Activated CD4-positive, alpha-beta T cell treated with anti-CD3 and anti-CD28 coated beads for 4 hours (primary cell): ENCODE data around the gene DYNLT2.
"Not testable (repeated sequence)": the region's sequence is repeated elsewhere in the genome, so short reads cannot be mapped to it uniquely, and the experiment has no call there.

Experiments used
- DNase-seq, 2 donors: peaks; one replicate each; pipeline ENCODE4 v3.0.0-alpha.2; 2020

Gene DYNLT2

GRCh38 chr6:169726963-169727362 lies 24.4 kb downstream of the DYNLT2 start:
- DNase-seq: no peak

- DNase-seq: no peak
Observed at GRCh38 chr6:169726049-169726400, 25.3 kb downstream of the DYNLT2 start.

- peak in 1 of 2 donors; percentile 4 for DNase-seq
Observed at GRCh38 chr6:169725125-169726048, 26.0 kb downstream of the DYNLT2 start.

- DNase-seq: peak; percentile 67 to 74
Observed at GRCh38 chr6:169724494-169725124, 26.8 kb downstream of the DYNLT2 start, which contains the start of gene PHF10. Gene PHF10 (minus strand): TSS chr6:169724500. CDS start chr6:169723931, 569 bp downstream.

- peak; percentile 31 to 34 for DNase-seq
Observed at GRCh38 chr6:169723991-169724493, 27.3 kb downstream of the DYNLT2 start.

GRCh38 chr6:169723200-169723909 lies 28.0 kb downstream of the DYNLT2 start:
- peak; percentile 62 to 71 for DNase-seq

GRCh38 chr6:169722362-169723199 lies 28.8 kb downstream of the DYNLT2 start:
- peak; percentile 15 to 23 for DNase-seq

- DNase-seq: no peak
Observed at GRCh38 chr6:169720207-169720855, 31.0 kb downstream of the DYNLT2 start.

GRCh38 chr6:169719117-169719516 lies 32.3 kb downstream of the DYNLT2 start:
- DNase-seq: no peak

GRCh38 chr6:169714595-169714994 lies 36.8 kb downstream of the DYNLT2 start:
- DNase-seq: no peak

- DNase-seq: no peak
Observed at GRCh38 chr6:169714178-169714577, 37.2 kb downstream of the DYNLT2 start.

GRCh38 chr6:169710009-169710408 lies 41.4 kb downstream of the DYNLT2 start:
- DNase-seq: no peak

GRCh38 chr6:169709293-169709692 lies 42.1 kb downstream of the DYNLT2 start:
- no peak for DNase-seq

- no peak for DNase-seq
Observed at GRCh38 chr6:169707772-169708171, 43.6 kb downstream of the DYNLT2 start.

- no peak for DNase-seq
Observed at GRCh38 chr6:169702840-169703246, 48.5 kb downstream of the DYNLT2 start.

GRCh38 chr6:169701954-169702839 lies 49.2 kb downstream of the DYNLT2 start, which contains the start of the genes C6orf120 and WDR27:
Gene C6orf120 (plus strand): TSS chr6:169702126. CDS start chr6:169702460, 334 bp downstream.
Gene WDR27 (minus strand): TSS chr6:169702029. CDS start chr6:169689005, 13,024 bp downstream.
- peak; percentile 98 to 99 for DNase-seq

- DNase-seq: no peak
Observed at GRCh38 chr6:169701311-169701953, 49.9 kb downstream of the DYNLT2 start.

GRCh38 chr6:169700296-169700695 lies 51.1 kb downstream of the DYNLT2 start:
- no peak for DNase-seq

GRCh38 chr6:169697115-169697514 lies 54.3 kb downstream of the DYNLT2 start:
- DNase-seq: not testable (repeated sequence)

GRCh38 chr6:169695131-169695530 lies 56.2 kb downstream of the DYNLT2 start:
- DNase-seq: no peak
